PC-9 (cell line): ENCODE data around the gene SLC22A3.

Source experiments
- EZH2 ChIP-seq: fragments of 200-600 bp; sonication (generic); IDR thresholded peaks from 2 replicates; pipeline ENCODE4 v1.8.0; 2017; ENCODE audit warnings: antibody characterized with exemption, low read depth
- TF ChIP-seq, protein P1 (sequence below): fragments of 200-600 bp; sonication (generic); conservative IDR thresholded peaks from 2 replicates; pipeline ENCODE4 v1.6.1; 2017; ENCODE audit warnings: mixed run types, antibody characterized with exemption, mild to moderate bottlenecking, moderate library complexity

DNA sequence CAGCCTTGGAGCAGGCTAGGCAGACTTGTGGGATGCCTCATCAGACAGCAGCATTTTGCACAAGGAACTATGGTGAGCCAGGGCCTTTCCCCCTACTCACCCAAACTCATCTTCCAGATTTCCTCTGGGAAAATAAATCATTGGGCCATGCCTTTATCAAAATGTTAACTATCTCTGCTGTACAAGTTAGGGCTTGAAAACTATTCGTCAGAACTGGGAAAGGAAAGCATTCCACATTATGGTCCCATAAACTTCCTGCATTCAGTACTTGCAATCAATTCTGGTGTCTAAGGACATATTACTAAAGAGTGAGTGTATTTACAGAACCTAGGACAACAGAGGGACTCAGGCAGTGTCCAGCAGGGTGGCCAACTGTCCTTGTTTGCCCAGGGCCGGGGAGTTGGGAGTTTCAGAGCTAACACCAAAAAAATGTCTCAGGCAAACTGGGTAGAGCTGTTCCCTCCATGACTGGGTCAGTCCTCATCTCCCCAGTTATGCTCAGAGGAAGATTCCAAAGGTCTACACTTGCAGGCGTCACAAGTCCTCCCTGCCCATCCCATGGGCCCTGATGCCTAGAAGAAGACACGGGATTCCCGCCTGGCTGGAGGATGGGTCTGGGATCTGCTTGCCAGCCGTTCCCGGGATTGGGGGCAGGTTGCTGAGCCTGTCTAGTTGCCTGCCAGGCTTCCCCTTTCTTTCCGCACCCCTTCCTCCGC is 72.2 kb downstream of the SLC22A3 start:
- TF ChIP-seq, protein P1, sequence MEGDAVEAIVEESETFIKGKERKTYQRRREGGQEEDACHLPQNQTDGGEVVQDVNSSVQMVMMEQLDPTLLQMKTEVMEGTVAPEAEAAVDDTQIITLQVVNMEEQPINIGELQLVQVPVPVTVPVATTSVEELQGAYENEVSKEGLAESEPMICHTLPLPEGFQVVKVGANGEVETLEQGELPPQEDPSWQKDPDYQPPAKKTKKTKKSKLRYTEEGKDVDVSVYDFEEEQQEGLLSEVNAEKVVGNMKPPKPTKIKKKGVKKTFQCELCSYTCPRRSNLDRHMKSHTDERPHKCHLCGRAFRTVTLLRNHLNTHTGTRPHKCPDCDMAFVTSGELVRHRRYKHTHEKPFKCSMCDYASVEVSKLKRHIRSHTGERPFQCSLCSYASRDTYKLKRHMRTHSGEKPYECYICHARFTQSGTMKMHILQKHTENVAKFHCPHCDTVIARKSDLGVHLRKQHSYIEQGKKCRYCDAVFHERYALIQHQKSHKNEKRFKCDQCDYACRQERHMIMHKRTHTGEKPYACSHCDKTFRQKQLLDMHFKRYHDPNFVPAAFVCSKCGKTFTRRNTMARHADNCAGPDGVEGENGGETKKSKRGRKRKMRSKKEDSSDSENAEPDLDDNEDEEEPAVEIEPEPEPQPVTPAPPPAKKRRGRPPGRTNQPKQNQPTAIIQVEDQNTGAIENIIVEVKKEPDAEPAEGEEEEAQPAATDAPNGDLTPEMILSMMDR = no peak
- TF ChIP-seq EZH2 = no peak
